ENCODE results near the gene IL33.

- TF ChIP-seq CTCF (IDR thresholded peaks at IDR 0.05) (no peak), POLR2A (IDR thresholded peaks at IDR 0.05) (no peak)
Observed at GRCh38 chr9:6219981-6220380, 4.4 kb downstream of the IL33 start.

All from uterus (tissue), 2 donors.